Measurements from ENCODE around the gene FBXO15. TPM values are rescaled to one million over a fixed set of nuclear protein-coding genes. Genes with fewer than 3 reads are reported as not detected.

FBXO15 gene
- total RNA-seq, 2 experiments from 2014 or later: 0.54 to 2.1 TPM

DNA sequence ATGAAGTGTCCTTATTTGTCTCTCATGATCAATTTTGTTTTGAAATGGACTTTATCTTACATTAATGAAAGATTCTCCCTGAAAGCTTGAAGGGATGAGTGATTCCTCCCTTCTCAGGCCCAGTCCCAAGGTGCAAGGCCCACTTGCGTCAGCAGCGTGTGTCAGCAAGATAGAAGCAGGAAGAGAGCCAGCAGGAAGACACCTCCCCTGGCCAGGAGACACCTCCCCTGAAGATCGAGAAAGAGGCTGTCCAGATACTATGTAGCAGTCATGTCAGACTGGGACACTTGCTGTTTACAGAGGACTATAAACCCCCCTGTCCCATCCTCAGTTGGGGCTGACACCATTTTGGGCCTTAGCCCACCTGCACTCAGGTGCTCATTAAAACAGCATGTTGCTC is 39.0 kb upstream of the FBXO15 start:
- POLR2A ChIA-PET: no interaction called here
- H2AFZ ChIP-seq (ENCODE audit: low read length): no peak overlapping the region
- H3K4me2 ChIP-seq (ENCODE audit: low read length): no peak overlapping the region
- H4K20me1 ChIP-seq (ENCODE audit: insufficient read depth, low read length): no peaks in the 10 kb centered on the region
- no peak for TF ChIP-seq EZH2phosphoT487 (IDR thresholded peaks at IDR 0.05; ENCODE audit: borderline replicate concordance, low read depth, low read length)
- TF ChIP-seq, protein P1, sequence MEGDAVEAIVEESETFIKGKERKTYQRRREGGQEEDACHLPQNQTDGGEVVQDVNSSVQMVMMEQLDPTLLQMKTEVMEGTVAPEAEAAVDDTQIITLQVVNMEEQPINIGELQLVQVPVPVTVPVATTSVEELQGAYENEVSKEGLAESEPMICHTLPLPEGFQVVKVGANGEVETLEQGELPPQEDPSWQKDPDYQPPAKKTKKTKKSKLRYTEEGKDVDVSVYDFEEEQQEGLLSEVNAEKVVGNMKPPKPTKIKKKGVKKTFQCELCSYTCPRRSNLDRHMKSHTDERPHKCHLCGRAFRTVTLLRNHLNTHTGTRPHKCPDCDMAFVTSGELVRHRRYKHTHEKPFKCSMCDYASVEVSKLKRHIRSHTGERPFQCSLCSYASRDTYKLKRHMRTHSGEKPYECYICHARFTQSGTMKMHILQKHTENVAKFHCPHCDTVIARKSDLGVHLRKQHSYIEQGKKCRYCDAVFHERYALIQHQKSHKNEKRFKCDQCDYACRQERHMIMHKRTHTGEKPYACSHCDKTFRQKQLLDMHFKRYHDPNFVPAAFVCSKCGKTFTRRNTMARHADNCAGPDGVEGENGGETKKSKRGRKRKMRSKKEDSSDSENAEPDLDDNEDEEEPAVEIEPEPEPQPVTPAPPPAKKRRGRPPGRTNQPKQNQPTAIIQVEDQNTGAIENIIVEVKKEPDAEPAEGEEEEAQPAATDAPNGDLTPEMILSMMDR (conservative IDR thresholded peaks at IDR 0.05; ENCODE audit: low read length): no peak
- no peaks in the 10 kb centered on the region for H3K9me3 ChIP-seq (ENCODE audit: low read length)
- BruUV-seq (replicated peaks): no TSS peak
- no peaks in the 10 kb centered on the region for H3K9me2 ChIP-seq (ENCODE audit: insufficient read depth, low read length)
- DNase-seq (ENCODE audit: low spot score): no peak
- no peaks in the 10 kb centered on the region for H3K79me2 ChIP-seq (ENCODE audit: insufficient read depth, low read depth, low read length)
- no peaks in the 10 kb centered on the region for H3K4me1 ChIP-seq (ENCODE audit: insufficient read depth, low read length, poor library complexity, severe bottlenecking)
- CTCF ChIA-PET (ENCODE audit: unreplicated experiment): no interaction called here
- H3K27ac ChIP-seq (ENCODE audit: low read depth, low read length, poor library complexity, severe bottlenecking): no peak overlapping the region
- no peak overlapping the region for H3K4me3 ChIP-seq (ENCODE audit: low read depth, low read length, poor library complexity, severe bottlenecking)
- no peaks in the 10 kb centered on the region for H3K36me3 ChIP-seq (ENCODE audit: insufficient read depth, low read length)
- intact Hi-C loops (cut with micrococcal nuclease; ENCODE audit: unreplicated experiment): no loop called here

DNA sequence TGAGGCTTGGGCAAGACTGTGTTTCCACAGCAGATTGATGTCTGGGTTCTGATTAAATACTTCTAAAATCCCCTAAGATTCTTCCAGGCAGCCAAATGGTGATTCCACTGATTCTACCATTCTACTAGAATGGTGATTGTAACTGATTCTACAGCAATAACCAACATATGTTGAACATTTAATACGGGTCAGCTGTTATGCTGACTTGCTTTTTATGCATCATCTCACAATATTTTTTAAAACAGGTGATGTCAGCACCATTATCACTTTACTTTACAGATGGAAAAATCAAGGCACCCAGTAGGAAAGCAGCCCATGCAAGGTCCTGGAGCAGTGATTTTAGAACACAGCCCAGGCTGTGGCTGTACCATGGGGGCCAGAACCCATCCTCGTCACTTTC is 38.2 kb upstream of the FBXO15 start:
- Histone ChIP-seq H3K27ac (ENCODE audit: low read depth, low read length, poor library complexity, severe bottlenecking) (no peak overlapping the region), H3K9me3 (ENCODE audit: low read length) (no peaks in the 10 kb centered on the region), H4K20me1 (ENCODE audit: insufficient read depth, low read length) (no peaks in the 10 kb centered on the region), H3K9me2 (ENCODE audit: insufficient read depth, low read length) (no peaks in the 10 kb centered on the region), H3K4me1 (ENCODE audit: insufficient read depth, low read length, poor library complexity, severe bottlenecking) (no peaks in the 10 kb centered on the region), H3K79me2 (ENCODE audit: insufficient read depth, low read depth, low read length) (no peaks in the 10 kb centered on the region), H2AFZ (ENCODE audit: low read length) (no peak overlapping the region), H3K4me3 (ENCODE audit: low read depth, low read length, poor library complexity, severe bottlenecking) (no peak overlapping the region), H3K4me2 (ENCODE audit: low read length) (no peak overlapping the region), H3K36me3 (ENCODE audit: insufficient read depth, low read length) (no peaks in the 10 kb centered on the region)
- BruUV-seq (replicated peaks): no TSS peak
- no peak for TF ChIP-seq EZH2phosphoT487 (IDR thresholded peaks at IDR 0.05; ENCODE audit: borderline replicate concordance, low read depth, low read length)
- TF ChIP-seq, protein P1 (conservative IDR thresholded peaks at IDR 0.05; ENCODE audit: low read length): no peak
- intact Hi-C loops (cut with micrococcal nuclease; ENCODE audit: unreplicated experiment): no loop called here
- CTCF ChIA-PET (ENCODE audit: unreplicated experiment): no interaction called here
- no peak for DNase-seq (ENCODE audit: low spot score)
- POLR2A ChIA-PET: no interaction called here

DNA sequence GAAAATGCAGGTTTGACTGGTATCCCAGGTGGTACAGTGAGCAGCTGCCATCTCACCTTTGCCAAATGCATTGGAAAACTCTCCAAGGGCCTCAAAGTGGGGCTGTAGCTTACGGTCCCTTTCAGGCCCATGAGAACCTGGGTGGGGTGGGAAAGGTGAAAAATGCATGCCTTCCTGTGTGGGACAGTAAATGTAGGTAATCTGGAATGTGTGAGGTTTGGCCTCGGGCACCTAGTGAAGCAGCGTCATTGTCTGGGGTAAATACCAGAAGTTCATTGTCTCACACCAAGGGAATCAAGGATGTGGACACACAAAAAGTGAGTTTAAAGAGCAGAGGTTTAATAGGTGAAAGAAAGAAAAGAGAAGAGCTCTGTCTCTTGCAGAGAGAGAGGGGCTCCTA is 37.2 kb upstream of the FBXO15 start:
- H3K9me2 ChIP-seq (ENCODE audit: insufficient read depth, low read length): no peaks in the 10 kb centered on the region
- TF ChIP-seq, protein P1 (conservative IDR thresholded peaks at IDR 0.05; ENCODE audit: low read length): no peak
- TF ChIP-seq EZH2phosphoT487 (IDR thresholded peaks at IDR 0.05; ENCODE audit: borderline replicate concordance, low read depth, low read length): no peak
- H2AFZ ChIP-seq (ENCODE audit: low read length): no peak overlapping the region
- POLR2A ChIA-PET: no interaction called here
- CTCF ChIA-PET (ENCODE audit: unreplicated experiment): no interaction called here
- H3K4me1 ChIP-seq (ENCODE audit: insufficient read depth, low read length, poor library complexity, severe bottlenecking): no peaks in the 10 kb centered on the region
- no peak overlapping the region for H3K27ac ChIP-seq (ENCODE audit: low read depth, low read length, poor library complexity, severe bottlenecking)
- H3K36me3 ChIP-seq (ENCODE audit: insufficient read depth, low read length): no peaks in the 10 kb centered on the region
- no TSS peak for BruUV-seq (replicated peaks)
- no peak for DNase-seq (ENCODE audit: low spot score)
- H3K4me2 ChIP-seq (ENCODE audit: low read length): no peak overlapping the region
- no peaks in the 10 kb centered on the region for H4K20me1 ChIP-seq (ENCODE audit: insufficient read depth, low read length)
- intact Hi-C loops (cut with micrococcal nuclease; ENCODE audit: unreplicated experiment): no loop called here
- no peak overlapping the region for H3K4me3 ChIP-seq (ENCODE audit: low read depth, low read length, poor library complexity, severe bottlenecking)
- H3K9me3 ChIP-seq (ENCODE audit: low read length): no peaks in the 10 kb centered on the region
- H3K79me2 ChIP-seq (ENCODE audit: insufficient read depth, low read depth, low read length): no peaks in the 10 kb centered on the region
